Activated naive CD4-positive, alpha-beta T cell treated with anti-CD3 and anti-CD28 coated beads, Interleukin-2, amount 10 ng/mL, durations not matched to agents 7 days and 5 days (primary cell): ENCODE data around the gene CRYAB.
A peak's percentile ranks its signal among the peaks of the same experiment; 100 is the strongest.

Experiments
- CTCF ChIA-PET: fragments of 350-600 bp; sonication (Branson Sonifier 250); formaldehyde crosslinking; loops from one replicate; lab custom pipeline; 2021; ENCODE audit warnings: antibody characterized with exemption; lab: Charles Lee
- DNase-seq: peaks from one replicate; pipeline ENCODE4 v3.0.0-alpha.2; 2020
- H3K27ac Mint-ChIP-seq: one replicate; pipeline ENCODE4 v1.8.0; 2021; ENCODE audit warnings: mild to moderate bottlenecking, moderate library complexity, mixed read lengths
- H3K27me3 Mint-ChIP-seq: one replicate; pipeline ENCODE4 v1.8.0; 2021; ENCODE audit warnings: mild to moderate bottlenecking, mixed read lengths
- H3K36me3 Mint-ChIP-seq: one replicate; pipeline ENCODE4 v1.8.0; 2021; ENCODE audit warnings: mixed read lengths
- H3K4me1 Mint-ChIP-seq: one replicate; pipeline ENCODE4 v1.8.0; 2021; ENCODE audit warnings: mixed read lengths
- H3K4me3 Mint-ChIP-seq: one replicate; pipeline ENCODE4 v1.8.0; 2021; ENCODE audit warnings: mild to moderate bottlenecking, moderate library complexity, mixed read lengths
- H3K9me3 Mint-ChIP-seq: one replicate; pipeline ENCODE4 v1.8.0; 2021; ENCODE audit warnings: mixed read lengths

CRYAB gene

GRCh38 chr11:111911563-111912401, at the start of gene CRYAB:
Gene CRYAB, minus strand, starts transcription at chr11:111911770. Its CDS starts 46 bp downstream, at chr11:111911724.
- CTCF ChIA-PET, result no interaction called here
- Mint-ChIP-seq H3K36me3 (no peaks in the 10 kb centered on the region), H3K9me3 (no peaks in the 10 kb centered on the region), H3K4me3 (no peak within 1 kb of the TSS), H3K27ac (no peak within 1 kb of the TSS), H3K4me1 (no peaks in the 10 kb centered on the region), H3K27me3 (peaks cover 70% of the 10 kb centered on the region)
- no peak for DNase-seq

- Mint-ChIP-seq H3K27ac (no peak overlapping the region), H3K36me3 (no peaks in the 10 kb centered on the region), H3K9me3 (no peaks in the 10 kb centered on the region), H3K4me1 (no peaks in the 10 kb centered on the region), H3K27me3 (no peaks in the 10 kb centered on the region), H3K4me3 (no peak overlapping the region)
- CTCF ChIA-PET, result no interaction called here
- no peak for DNase-seq
Measured at GRCh38 chr11:111960916-111961315, 49.3 kb upstream of the CRYAB start.

- CTCF ChIA-PET, result interaction anchor here (1.0 kb wide), 1 partner anchor 8 kb away, joined by 3 read pairs; no protein-coding TSS in a partner anchor
- Mint-ChIP-seq H3K27ac (no peak overlapping the region), H3K36me3 (no peaks in the 10 kb centered on the region)
Measured at GRCh38 chr11:111957663-111958444, 46.3 kb upstream of the CRYAB start.

GRCh38 chr11:111954154-111954553, 42.6 kb upstream of the CRYAB start:
- CTCF ChIA-PET, result interaction anchor here (1.3 to 3.1 kb wide), 2 partner anchors 19 to 28 kb away, joined by 3 to 12 read pairs; no protein-coding TSS in a partner anchor
- Mint-ChIP-seq H3K4me3 (no peak overlapping the region), H3K36me3 (no peaks in the 10 kb centered on the region), H3K9me3 (no peaks in the 10 kb centered on the region), H3K27ac (no peak overlapping the region), H3K27me3 (no peaks in the 10 kb centered on the region), H3K4me1 (peaks cover 4% of the 10 kb centered on the region)
- no peak for DNase-seq

More at GRCh38 chr11:111957663-111958444, 46.3 kb upstream of the CRYAB start:
- Mint-ChIP-seq H3K4me3 (no peak overlapping the region), H3K9me3 (no peaks in the 10 kb centered on the region), H3K4me1 (no peaks in the 10 kb centered on the region), H3K27me3 (no peaks in the 10 kb centered on the region)
- DNase-seq, result no peak

- Mint-ChIP-seq H3K27me3 (no peaks in the 10 kb centered on the region), H3K27ac (no peak overlapping the region), H3K4me3 (no peak overlapping the region), H3K4me1 (peaks cover 4% of the 10 kb centered on the region), H3K9me3 (no peaks in the 10 kb centered on the region), H3K36me3 (no peaks in the 10 kb centered on the region)
- CTCF ChIA-PET, result interaction anchor here (3.1 kb wide), 1 partner anchor 30 kb away, joined by 12 read pairs; no protein-coding TSS in a partner anchor
- no peak for DNase-seq
Measured at GRCh38 chr11:111951565-111951964, 40.0 kb upstream of the CRYAB start.

GRCh38 chr11:111949519-111950426, 38.2 kb upstream of the CRYAB start:
- CTCF ChIA-PET, result interaction anchor here (1.4 kb wide), 1 partner anchor 11 kb away, joined by 4 read pairs; no protein-coding TSS in a partner anchor
- peaks cover 3% of the 10 kb centered on the region for H3K36me3 Mint-ChIP-seq
- peaks cover 9% of the 10 kb centered on the region for H3K4me1 Mint-ChIP-seq
- no peak for DNase-seq
- H3K27me3 Mint-ChIP-seq, result no peaks in the 10 kb centered on the region
- H3K27ac Mint-ChIP-seq, result no peak overlapping the region
- no peaks in the 10 kb centered on the region for H3K9me3 Mint-ChIP-seq
- no peak overlapping the region for H3K4me3 Mint-ChIP-seq

- no peak for DNase-seq
- Mint-ChIP-seq H3K27me3 (no peaks in the 10 kb centered on the region), H3K4me3 (no peak overlapping the region), H3K4me1 (peaks cover 21% of the 10 kb centered on the region), H3K9me3 (no peaks in the 10 kb centered on the region), H3K27ac (no peak overlapping the region), H3K36me3 (peaks cover 5% of the 10 kb centered on the region)
- CTCF ChIA-PET, result no interaction called here
Measured at GRCh38 chr11:111947143-111947542, 35.6 kb upstream of the CRYAB start.

GRCh38 chr11:111946499-111946898, 34.9 kb upstream of the CRYAB start:
- no peak overlapping the region for H3K27ac Mint-ChIP-seq
- CTCF ChIA-PET, result no interaction called here
- H3K36me3 Mint-ChIP-seq, result peaks cover 5% of the 10 kb centered on the region
- DNase-seq, result no peak
- H3K4me1 Mint-ChIP-seq, result peaks cover 21% of the 10 kb centered on the region
- H3K9me3 Mint-ChIP-seq, result no peaks in the 10 kb centered on the region
- H3K27me3 Mint-ChIP-seq, result no peaks in the 10 kb centered on the region
- H3K4me3 Mint-ChIP-seq, result no peak overlapping the region

GRCh38 chr11:111945198-111945597, 33.6 kb upstream of the CRYAB start:
- no peaks in the 10 kb centered on the region for H3K27me3 Mint-ChIP-seq
- DNase-seq, result no peak
- peaks cover 21% of the 10 kb centered on the region for H3K4me1 Mint-ChIP-seq
- CTCF ChIA-PET, result interaction anchor here (0.7 to 2.5 kb wide), 5 partner anchors 10 to 37 kb away, joined by 4 to 12 read pairs (median 4); no protein-coding TSS in a partner anchor
- no peaks in the 10 kb centered on the region for H3K9me3 Mint-ChIP-seq
- no peak overlapping the region for H3K27ac Mint-ChIP-seq
- no peak overlapping the region for H3K4me3 Mint-ChIP-seq
- peaks cover 5% of the 10 kb centered on the region for H3K36me3 Mint-ChIP-seq

GRCh38 chr11:111944651-111945051, 33.1 kb upstream of the CRYAB start:
- Mint-ChIP-seq H3K4me3 (no peak overlapping the region), H3K27ac (peak overlapping the region; percentile 77), H3K27me3 (no peaks in the 10 kb centered on the region), H3K9me3 (no peaks in the 10 kb centered on the region), H3K4me1 (peaks cover 21% of the 10 kb centered on the region), H3K36me3 (peaks cover 5% of the 10 kb centered on the region)
- no peak for DNase-seq
- CTCF ChIA-PET, result interaction anchor here (1.2 to 2.5 kb wide), 5 partner anchors 9 to 37 kb away, joined by 3 to 12 read pairs (median 4); no protein-coding TSS in a partner anchor

GRCh38 chr11:111944139-111944538, 32.6 kb upstream of the CRYAB start:
- CTCF ChIA-PET, result interaction anchor here (1.2 to 2.5 kb wide), 5 partner anchors 9 to 38 kb away, joined by 3 to 12 read pairs (median 4); no protein-coding TSS in a partner anchor
- DNase-seq, result no peak
- no peaks in the 10 kb centered on the region for H3K27me3 Mint-ChIP-seq
- H3K27ac Mint-ChIP-seq, result peak overlapping the region; percentile 77
- H3K36me3 Mint-ChIP-seq, result peaks cover 5% of the 10 kb centered on the region
- H3K9me3 Mint-ChIP-seq, result no peaks in the 10 kb centered on the region
- H3K4me1 Mint-ChIP-seq, result peaks cover 20% of the 10 kb centered on the region
- H3K4me3 Mint-ChIP-seq, result no peak overlapping the region

- Mint-ChIP-seq H3K27ac (no peak overlapping the region), H3K9me3 (no peaks in the 10 kb centered on the region), H3K4me3 (no peak overlapping the region), H3K27me3 (no peaks in the 10 kb centered on the region), H3K36me3 (peaks cover 5% of the 10 kb centered on the region), H3K4me1 (peaks cover 34% of the 10 kb centered on the region)
- CTCF ChIA-PET, result no interaction called here
- no peak for DNase-seq
Measured at GRCh38 chr11:111942829-111943228, 31.3 kb upstream of the CRYAB start.

- no peaks in the 10 kb centered on the region for H3K9me3 Mint-ChIP-seq
- peaks cover 5% of the 10 kb centered on the region for H3K36me3 Mint-ChIP-seq
- DNase-seq, result no peak
- CTCF ChIA-PET, result interaction anchor here (1.5 kb wide), 1 partner anchor 40 kb away, joined by 4 read pairs; no protein-coding TSS in a partner anchor
- peaks cover 40% of the 10 kb centered on the region for H3K4me1 Mint-ChIP-seq
- no peak overlapping the region for H3K4me3 Mint-ChIP-seq
- H3K27ac Mint-ChIP-seq, result no peak overlapping the region
- H3K27me3 Mint-ChIP-seq, result no peaks in the 10 kb centered on the region
Measured at GRCh38 chr11:111941963-111942362, 30.4 kb upstream of the CRYAB start.
